Duodenal mucosa (tissue), 2 donors: ENCODE results near the gene RFX2.

Experiments
- H3K27ac ChIP-seq: one replicate; pipeline ENCODE4 v1.7.0; 2013; ENCODE audit warnings: low read depth, low read length
- H3K27me3 ChIP-seq, 2 donors: one replicate each; pipeline ENCODE4 v1.7.0; 2013; ENCODE audit warnings: low read length in 2 of 2, control low read depth in 1 of 2; ENCODE audit not compliant: insufficient read depth in 2 of 2, control insufficient read depth in 1 of 2
- H3K36me3 ChIP-seq, 2 donors: one replicate each; pipeline ENCODE4 v1.7.0; 2013; ENCODE audit warnings: low read length in 2 of 2, control low read depth in 1 of 2; ENCODE audit not compliant: insufficient read depth in 2 of 2, control insufficient read depth in 1 of 2
- H3K4me1 ChIP-seq, 2 donors: one replicate each; pipeline ENCODE4 v1.7.0; 2013; ENCODE audit warnings: low read length in 2 of 2, control low read depth in 1 of 2; ENCODE audit not compliant: insufficient read depth in 2 of 2, control insufficient read depth in 1 of 2
- H3K4me3 ChIP-seq, 2 donors: one replicate each; pipeline ENCODE4 v1.7.0; 2013; ENCODE audit warnings: low read length in 2 of 2, low read depth in 1 of 2
- H3K9ac ChIP-seq, 2 donors: one replicate each; pipeline ENCODE4 v1.7.0; 2013; ENCODE audit warnings: low read length in 2 of 2, low read depth in 1 of 2
- H3K9me3 ChIP-seq, 2 donors: one replicate each; pipeline ENCODE4 v1.7.0; 2013; ENCODE audit warnings: low read length in 2 of 2, control low read depth in 1 of 2; ENCODE audit not compliant: control insufficient read depth in 1 of 2

RFX2 gene

DNA sequence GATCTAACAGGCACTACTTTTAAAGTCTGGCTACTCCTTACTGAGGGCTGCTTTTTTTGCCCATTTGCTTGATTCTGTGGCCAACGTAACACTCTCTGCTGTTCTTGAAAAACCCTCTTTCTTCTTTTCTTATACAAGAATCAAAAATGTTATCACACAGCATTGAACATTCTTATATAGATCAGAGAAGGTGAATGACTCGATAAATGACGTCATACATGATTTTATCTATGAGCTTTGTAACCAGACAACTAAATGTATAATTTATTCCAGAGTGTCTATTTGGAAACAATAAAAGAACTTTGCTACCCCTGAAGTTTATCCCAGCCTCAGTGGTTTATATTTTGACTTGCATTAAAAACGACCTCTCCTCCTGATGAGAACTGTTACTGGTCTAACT is 12.4 kb downstream of the RFX2 start:
- no peak overlapping the region for H3K4me3 ChIP-seq
- no peaks in the 10 kb centered on the region for H3K9me3 ChIP-seq
- H3K27ac ChIP-seq = no peak overlapping the region
- H3K9ac ChIP-seq = no peak overlapping the region
- H3K36me3 ChIP-seq = no peaks in the 10 kb centered on the region
- no peaks in the 10 kb centered on the region for H3K27me3 ChIP-seq
- peaks cover under 1 to 2% of the 10 kb centered on the region in 2 donors for H3K4me1 ChIP-seq

DNA sequence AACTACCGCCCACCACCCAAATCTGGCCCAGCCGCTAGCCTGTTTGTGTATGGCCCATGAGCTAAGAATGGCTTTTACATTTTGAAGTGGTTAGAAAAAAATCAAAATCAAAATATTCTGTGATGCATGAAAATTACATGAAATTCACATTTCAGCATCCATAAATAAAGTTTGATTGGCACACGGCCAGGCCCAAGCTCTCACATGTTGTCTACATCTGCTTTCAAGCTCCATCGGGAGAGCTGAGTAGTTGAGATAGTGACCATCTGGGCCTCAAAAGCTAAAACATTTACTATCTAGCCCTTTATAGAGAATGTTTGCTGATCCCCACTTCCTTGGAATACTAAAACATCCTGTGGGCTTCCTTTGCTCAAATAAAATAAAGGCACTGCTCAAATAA is 14.5 kb downstream of the RFX2 start:
- no peak overlapping the region for H3K27ac ChIP-seq

DNA sequence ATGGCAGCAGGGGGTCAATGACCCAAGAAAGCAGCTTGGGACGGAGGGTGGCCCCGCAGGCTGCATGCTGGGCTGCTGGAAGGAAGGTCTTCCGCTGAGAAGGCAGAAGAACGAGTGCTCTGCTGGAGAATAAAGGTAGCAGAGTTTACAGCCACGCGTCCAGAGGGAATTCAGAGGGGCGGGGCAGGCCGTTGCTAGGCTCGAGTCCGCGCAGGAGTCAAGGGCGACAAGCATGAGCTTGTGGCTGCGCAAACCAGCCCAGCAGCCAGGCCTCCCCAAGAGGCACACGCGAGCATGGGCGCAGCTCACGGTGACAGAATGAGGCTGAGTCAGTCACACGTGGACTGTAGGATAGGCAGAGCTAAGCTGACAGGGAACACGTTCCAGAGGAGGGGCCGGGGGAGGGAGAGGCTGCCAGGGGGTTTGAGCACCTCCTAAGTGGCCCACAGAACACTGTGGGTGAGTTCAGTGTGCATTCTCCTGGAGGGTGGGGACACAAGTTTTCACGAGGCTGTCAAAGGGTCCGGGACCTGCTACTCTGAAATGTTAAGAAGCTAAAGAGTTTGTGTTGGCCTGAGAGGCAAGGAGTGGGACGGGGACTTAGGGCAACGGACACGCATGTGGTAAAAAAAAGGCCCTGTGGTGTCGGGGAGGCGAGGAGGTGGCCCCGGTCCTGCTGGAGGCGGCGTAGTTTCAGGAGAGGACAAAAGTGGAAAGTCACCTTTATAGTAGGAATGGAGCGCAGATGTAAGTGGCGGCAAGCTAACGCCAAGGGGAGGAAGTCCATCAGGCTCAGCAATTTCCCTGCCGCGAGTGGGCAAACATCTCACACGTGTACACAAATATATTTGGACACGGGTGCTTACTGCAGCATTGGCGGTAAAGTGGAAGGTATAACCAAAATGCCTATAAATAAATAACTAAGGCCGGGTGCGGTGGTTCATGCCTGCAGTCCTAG is 17.7 kb downstream of the RFX2 start:
- peak overlapping the region; percentile 37 to 65 for H3K4me3 ChIP-seq
- H3K27ac ChIP-seq = peak overlapping the region; percentile 74
- H3K9ac ChIP-seq = peak overlapping the region; percentile 49 to 70
- no peaks in the 10 kb centered on the region for H3K9me3 ChIP-seq
- H3K36me3 ChIP-seq = no peaks in the 10 kb centered on the region
- H3K27me3 ChIP-seq = no peaks in the 10 kb centered on the region
- peaks cover 21 to 23% of the 10 kb centered on the region in 2 donors for H3K4me1 ChIP-seq

More for the DNA sequence above, 14.5 kb downstream of the RFX2 start:
- Histone ChIP-seq H3K4me1 (peaks cover 17 to 18% of the 10 kb centered on the region in 2 donors), H3K27me3 (no peaks in the 10 kb centered on the region), H3K4me3 (no peak overlapping the region), H3K36me3 (no peaks in the 10 kb centered on the region), H3K9me3 (no peaks in the 10 kb centered on the region), H3K9ac (no peak overlapping the region)

DNA sequence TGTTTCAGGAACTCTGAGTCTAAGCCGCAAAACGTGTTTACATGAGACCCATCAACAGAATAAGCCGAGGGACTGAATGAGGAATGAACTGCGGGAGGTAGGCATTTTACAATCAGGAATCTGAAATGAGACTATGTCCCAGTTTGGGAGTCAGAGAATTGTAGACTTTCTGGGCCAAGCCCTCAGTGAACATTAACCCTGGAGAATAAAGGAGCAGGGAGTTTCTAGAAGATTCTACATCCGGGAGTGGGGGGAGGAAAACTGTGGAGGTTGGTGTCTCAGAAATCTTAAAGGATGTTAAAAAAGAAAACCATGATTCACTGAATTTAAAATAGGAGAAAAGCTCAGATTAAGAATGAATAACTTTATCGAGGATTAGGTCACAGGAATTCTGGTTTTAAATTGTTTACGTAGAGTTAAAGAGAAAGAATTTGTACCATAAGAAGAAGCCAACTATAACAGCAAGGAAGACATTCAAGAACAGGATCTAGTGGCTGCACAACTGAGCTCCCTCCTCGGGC is 18.5 kb downstream of the RFX2 start:
- H3K4me3 ChIP-seq = peak overlapping the region; percentile 37 to 65
- H3K9ac ChIP-seq = peak overlapping the region; percentile 49 to 70
- peaks cover 29 to 30% of the 10 kb centered on the region in 2 donors for H3K4me1 ChIP-seq
- peak overlapping the region; percentile 74 for H3K27ac ChIP-seq
- no peaks in the 10 kb centered on the region for H3K9me3 ChIP-seq
- H3K27me3 ChIP-seq = no peaks in the 10 kb centered on the region
- no peaks in the 10 kb centered on the region for H3K36me3 ChIP-seq

DNA sequence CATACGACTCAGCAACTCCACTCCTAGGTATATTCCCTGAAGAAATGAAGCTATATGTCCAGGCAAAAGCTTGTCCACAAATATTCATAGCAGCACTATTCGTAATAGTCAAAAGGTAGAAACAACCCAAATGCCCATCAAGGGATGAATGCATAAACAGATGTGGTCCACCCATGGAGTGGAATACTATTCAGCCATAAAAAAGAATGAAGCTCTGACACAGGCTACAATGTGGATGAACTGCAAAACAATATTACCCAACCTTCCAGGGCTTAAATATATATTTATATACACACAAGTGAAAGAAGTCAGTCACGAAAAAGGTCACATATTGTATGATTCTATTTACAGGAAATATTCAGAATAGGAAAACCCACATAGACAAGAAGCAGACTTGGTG is 19.7 kb downstream of the RFX2 start:
- Histone ChIP-seq H3K4me3 (no peak overlapping the region), H3K27ac (no peak overlapping the region)

GRCh38 chr19:6088602-6089049 is 21.7 kb downstream of the RFX2 start:
- no peak overlapping the region for H3K27ac ChIP-seq
- peaks cover 32 to 34% of the 10 kb centered on the region in 2 donors for H3K4me1 ChIP-seq
- H3K9me3 ChIP-seq = no peaks in the 10 kb centered on the region
- no peaks in the 10 kb centered on the region for H3K36me3 ChIP-seq
- H3K27me3 ChIP-seq = no peaks in the 10 kb centered on the region
- H3K4me3 ChIP-seq = no peak overlapping the region
- H3K9ac ChIP-seq = no peak overlapping the region

More for the DNA sequence above, 19.7 kb downstream of the RFX2 start:
- Histone ChIP-seq H3K27me3 (no peaks in the 10 kb centered on the region), H3K9ac (no peak overlapping the region), H3K9me3 (no peaks in the 10 kb centered on the region), H3K4me1 (peaks cover 32 to 34% of the 10 kb centered on the region in 2 donors), H3K36me3 (no peaks in the 10 kb centered on the region)

- no peak overlapping the region for H3K27ac ChIP-seq
- no peaks in the 10 kb centered on the region for H3K9me3 ChIP-seq
- H3K36me3 ChIP-seq = no peaks in the 10 kb centered on the region
- H3K9ac ChIP-seq = peak overlapping the region; percentile 23 to 53
- no peaks in the 10 kb centered on the region for H3K27me3 ChIP-seq
- H3K4me1 ChIP-seq = peaks cover 24 to 25% of the 10 kb centered on the region in 2 donors
- peak overlapping the region; percentile 19 to 46 for H3K4me3 ChIP-seq
Measured at GRCh38 chr19:6087074-6087571, 23.2 kb downstream of the RFX2 start.

DNA sequence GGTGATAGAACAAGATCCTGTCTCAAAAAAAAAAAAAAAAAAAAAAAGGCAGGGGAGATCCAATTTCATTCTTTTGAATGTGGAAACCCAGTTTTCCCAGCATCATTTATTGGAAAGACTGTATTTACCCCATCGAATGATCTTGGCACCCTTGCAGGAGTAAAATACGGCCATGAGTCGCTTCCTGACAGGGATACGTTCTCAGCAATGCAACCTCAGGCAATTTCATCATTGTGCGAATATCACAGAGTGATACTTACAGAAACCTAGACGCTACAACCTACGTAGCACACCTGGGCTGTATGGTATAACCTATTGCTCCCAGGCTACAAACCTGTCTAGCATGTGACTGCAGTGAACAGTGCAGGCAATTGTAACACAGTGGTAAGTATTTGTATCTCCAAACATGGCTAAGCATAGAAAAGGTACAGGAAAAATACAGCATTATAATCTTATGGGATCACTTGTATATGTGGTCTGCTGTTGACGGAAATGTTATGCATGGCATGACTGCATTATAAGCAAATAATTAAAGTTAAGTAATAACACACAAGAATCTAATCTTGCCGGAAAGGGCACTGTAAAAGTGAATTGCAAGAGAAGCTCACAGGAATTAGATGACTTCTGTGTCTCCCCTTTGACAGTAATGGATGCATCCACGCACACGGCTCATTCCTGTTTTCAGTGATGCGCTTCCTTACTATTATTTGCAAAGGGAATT is 24.1 kb downstream of the RFX2 start:
- H3K36me3 ChIP-seq = no peaks in the 10 kb centered on the region
- H3K27me3 ChIP-seq = no peaks in the 10 kb centered on the region
- H3K4me1 ChIP-seq = peaks cover 16 to 19% of the 10 kb centered on the region in 2 donors
- H3K9ac ChIP-seq = peak overlapping the region in 1 of 2 donors; percentile 4
- H3K4me3 ChIP-seq = no peak overlapping the region
- H3K27ac ChIP-seq = no peak overlapping the region
- H3K9me3 ChIP-seq = no peaks in the 10 kb centered on the region

GRCh38 chr19:6084821-6085220 is 25.5 kb downstream of the RFX2 start:
- Histone ChIP-seq H3K4me1 (peaks cover 16% of the 10 kb centered on the region in 2 donors), H3K4me3 (no peak overlapping the region), H3K9me3 (no peaks in the 10 kb centered on the region), H3K27me3 (no peaks in the 10 kb centered on the region), H3K9ac (no peak overlapping the region), H3K27ac (no peak overlapping the region), H3K36me3 (no peaks in the 10 kb centered on the region)
